ENCODE data around the gene CLDN8.

CLDN8 gene

DNA sequence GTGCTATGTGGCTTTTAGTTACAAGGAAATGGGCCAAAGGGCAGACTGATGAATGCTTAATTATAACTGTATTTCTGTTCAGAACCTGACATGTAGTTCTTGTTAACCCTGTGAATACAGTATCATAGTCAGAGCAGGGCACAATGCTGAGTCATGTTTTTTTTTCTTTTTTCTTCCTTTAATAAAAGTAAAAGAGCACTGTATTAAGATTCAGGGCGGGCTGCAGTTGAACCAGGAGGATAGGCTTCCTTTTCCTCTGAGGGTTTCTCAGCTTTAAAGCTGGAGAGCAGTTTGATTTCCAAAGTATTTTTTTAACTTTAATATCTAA lies 8.7 kb downstream of the CLDN8 start:
- no peak for DNase-seq (ENCODE audit: low read depth)
- TF ChIP-seq, protein P1, sequence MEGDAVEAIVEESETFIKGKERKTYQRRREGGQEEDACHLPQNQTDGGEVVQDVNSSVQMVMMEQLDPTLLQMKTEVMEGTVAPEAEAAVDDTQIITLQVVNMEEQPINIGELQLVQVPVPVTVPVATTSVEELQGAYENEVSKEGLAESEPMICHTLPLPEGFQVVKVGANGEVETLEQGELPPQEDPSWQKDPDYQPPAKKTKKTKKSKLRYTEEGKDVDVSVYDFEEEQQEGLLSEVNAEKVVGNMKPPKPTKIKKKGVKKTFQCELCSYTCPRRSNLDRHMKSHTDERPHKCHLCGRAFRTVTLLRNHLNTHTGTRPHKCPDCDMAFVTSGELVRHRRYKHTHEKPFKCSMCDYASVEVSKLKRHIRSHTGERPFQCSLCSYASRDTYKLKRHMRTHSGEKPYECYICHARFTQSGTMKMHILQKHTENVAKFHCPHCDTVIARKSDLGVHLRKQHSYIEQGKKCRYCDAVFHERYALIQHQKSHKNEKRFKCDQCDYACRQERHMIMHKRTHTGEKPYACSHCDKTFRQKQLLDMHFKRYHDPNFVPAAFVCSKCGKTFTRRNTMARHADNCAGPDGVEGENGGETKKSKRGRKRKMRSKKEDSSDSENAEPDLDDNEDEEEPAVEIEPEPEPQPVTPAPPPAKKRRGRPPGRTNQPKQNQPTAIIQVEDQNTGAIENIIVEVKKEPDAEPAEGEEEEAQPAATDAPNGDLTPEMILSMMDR (IDR thresholded peaks at IDR 0.05; ENCODE audit: control insufficient read depth, extremely low read depth, insufficient read depth) = no peak
- no peak overlapping the region for H3K4me3 ChIP-seq (ENCODE audit: low read depth, low read length)

GRCh38 chr21:30206551-30207251 lies 9.2 kb downstream of the CLDN8 start:
- TF ChIP-seq, protein P1 (IDR thresholded peaks at IDR 0.05; ENCODE audit: control insufficient read depth, extremely low read depth, insufficient read depth) = no peak
- DNase-seq (ENCODE audit: low read depth) = no peak
- no peak overlapping the region for H3K4me3 ChIP-seq (ENCODE audit: low read depth, low read length)

GRCh38 chr21:30200000-30200399 lies 15.9 kb downstream of the CLDN8 start:
- H3K4me3 ChIP-seq (ENCODE audit: low read depth, low read length) = no peak overlapping the region

DNA sequence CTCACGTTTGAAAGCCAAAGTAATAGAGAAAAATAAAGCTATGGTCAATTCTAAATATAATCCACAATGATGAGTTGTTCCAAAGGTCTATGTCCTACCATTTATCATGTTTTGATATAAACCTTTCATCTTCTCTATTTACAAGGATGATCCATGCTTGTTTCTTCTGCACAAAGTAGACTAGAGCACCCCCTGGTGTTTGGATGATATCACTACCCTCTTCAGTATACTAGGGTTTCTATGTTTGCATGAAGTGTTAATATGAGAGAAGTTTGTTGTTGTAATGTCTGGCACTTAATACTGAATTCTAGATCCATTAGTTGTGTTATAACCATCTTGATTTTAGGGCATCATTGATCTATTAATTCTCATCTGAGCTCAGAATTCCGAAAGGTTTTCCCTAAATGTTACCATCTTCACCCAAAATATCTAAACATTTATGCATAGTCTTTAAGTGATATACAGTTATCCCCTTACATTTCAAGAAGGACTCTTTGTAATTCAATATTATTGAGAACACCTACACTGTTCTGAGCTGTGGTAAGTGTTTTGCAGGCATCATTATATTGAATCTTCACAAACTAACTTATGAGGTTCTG lies 21.1 kb downstream of the CLDN8 start:
- TF ChIP-seq, protein P1 (IDR thresholded peaks at IDR 0.05; ENCODE audit: control insufficient read depth, extremely low read depth, insufficient read depth) = peak; percentile 61
- peak; percentile 36 for DNase-seq (ENCODE audit: low read depth)
- no peak overlapping the region for H3K4me3 ChIP-seq (ENCODE audit: low read depth, low read length)

More at GRCh38 chr21:30200000-30200399, 15.9 kb downstream of the CLDN8 start:
- TF ChIP-seq, protein P1 (IDR thresholded peaks at IDR 0.05; ENCODE audit: control insufficient read depth, extremely low read depth, insufficient read depth) = no peak
- DNase-seq (ENCODE audit: low read depth) = peak; percentile 91

DNA sequence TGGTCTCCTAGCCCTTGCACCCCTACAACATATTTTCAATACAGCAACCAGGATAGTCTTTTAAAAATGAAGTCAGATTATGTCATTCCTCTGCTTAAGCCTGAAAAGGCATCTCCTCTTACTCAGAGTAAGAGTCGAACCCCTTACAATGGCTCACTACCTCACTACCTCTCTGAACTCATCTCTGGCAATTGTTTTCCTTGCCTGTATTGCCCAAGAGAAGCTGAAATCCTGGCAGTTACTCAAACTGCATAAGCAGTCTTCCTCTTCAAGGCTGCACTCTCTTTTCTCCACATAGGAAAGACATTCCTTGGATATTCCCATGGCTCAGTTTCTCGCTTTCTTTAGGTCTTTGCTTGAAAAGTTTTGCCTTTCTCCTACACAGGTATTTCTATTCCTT lies 22.7 kb downstream of the CLDN8 start:
- DNase-seq (ENCODE audit: low read depth) = no peak
- no peak overlapping the region for H3K4me3 ChIP-seq (ENCODE audit: low read depth, low read length)
- TF ChIP-seq, protein P1 (IDR thresholded peaks at IDR 0.05; ENCODE audit: control insufficient read depth, extremely low read depth, insufficient read depth) = no peak

DNA sequence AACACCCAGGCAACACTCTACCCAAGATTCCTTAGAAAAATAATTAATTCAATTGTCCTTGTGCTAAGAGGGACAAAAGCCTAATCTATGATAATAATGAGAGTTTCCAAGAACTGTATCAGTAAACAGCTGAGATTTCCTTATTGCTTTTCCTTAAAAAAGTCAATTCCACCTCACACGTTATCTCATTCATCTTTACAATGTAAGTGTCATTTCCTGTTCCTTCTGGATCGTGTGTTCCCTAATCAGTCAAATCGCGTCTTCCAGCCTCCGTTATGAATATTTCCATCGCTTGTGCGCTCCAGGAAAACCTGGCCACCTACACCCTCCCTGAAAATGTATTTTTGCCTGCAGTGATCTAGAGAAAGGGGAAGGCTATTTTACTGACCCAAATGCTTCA lies 25.3 kb downstream of the CLDN8 start:
- DNase-seq (ENCODE audit: low read depth) = no peak
- TF ChIP-seq, protein P1 (IDR thresholded peaks at IDR 0.05; ENCODE audit: control insufficient read depth, extremely low read depth, insufficient read depth) = no peak
- no peak overlapping the region for H3K4me3 ChIP-seq (ENCODE audit: low read depth, low read length)

GRCh38 chr21:30189773-30190172 lies 26.1 kb downstream of the CLDN8 start:
- TF ChIP-seq, protein P1 (IDR thresholded peaks at IDR 0.05; ENCODE audit: control insufficient read depth, extremely low read depth, insufficient read depth) = no peak
- peak; percentile 35 for DNase-seq (ENCODE audit: low read depth)
- H3K4me3 ChIP-seq (ENCODE audit: low read depth, low read length) = no peak overlapping the region

Data from LNCaP clone FGC (cell line).